HG03460 (cell line): ENCODE data around the gene MACROD2.
"Not testable (repeated sequence)": the region's sequence is repeated elsewhere in the genome, so short reads cannot be mapped to it uniquely, and the experiment has no call there.

Experiments used
- ATAC-seq: cut with Tn5 transposase; IDR thresholded peaks from one replicate; pipeline ENCODE4 v1.9.1; 2021; ENCODE audit not compliant: unreplicated experiment

Gene MACROD2

GRCh38 chr20:15528391-15529111, 1533.2 kb downstream of the MACROD2 start:
- no peak for ATAC-seq

- no peak for ATAC-seq
Measured at GRCh38 chr20:15535863-15536262, 1540.5 kb downstream of the MACROD2 start.

DNA sequence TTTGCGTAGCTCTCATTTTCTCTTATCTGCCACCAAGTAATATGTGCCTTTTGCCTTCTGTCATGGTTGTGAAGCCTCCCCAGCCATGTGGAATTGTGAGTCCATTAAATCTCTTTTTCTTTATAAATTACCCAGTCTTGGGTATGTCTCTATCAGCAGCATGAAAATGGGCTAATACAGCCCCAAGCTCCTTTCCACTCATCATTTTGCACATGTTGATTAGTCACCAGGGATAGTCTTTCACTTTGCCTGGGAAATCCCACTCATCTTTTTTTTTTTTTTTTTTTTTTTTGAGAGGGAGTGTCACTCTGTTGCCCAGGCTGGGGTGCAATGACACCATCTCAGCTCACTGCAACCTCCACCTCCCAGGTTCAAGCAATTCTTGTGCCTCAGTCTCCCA, 1541.9 kb downstream of the MACROD2 start:
- not testable (repeated sequence) for ATAC-seq

DNA sequence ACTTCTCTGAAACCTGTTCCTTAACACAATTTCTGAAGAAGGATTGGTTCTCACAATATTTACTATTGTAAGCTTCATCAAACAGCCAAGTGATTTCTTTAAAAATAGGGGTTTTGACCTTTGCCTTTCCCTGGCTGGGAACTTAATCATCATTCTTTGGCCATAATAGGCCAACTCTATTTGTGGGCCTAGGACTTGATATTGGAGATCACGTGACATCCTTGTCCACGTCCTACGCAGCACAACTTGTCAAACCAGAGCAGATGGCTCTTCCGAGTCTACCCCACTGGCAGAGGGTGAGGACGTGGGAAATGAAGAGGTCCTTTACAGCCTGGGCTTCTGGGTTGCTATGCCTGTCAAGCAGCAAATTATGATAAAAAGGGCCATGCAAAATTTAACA, 1547.3 kb downstream of the MACROD2 start:
- ATAC-seq = no peak

GRCh38 chr20:15544742-15545141, 1549.4 kb downstream of the MACROD2 start:
- no peak for ATAC-seq

DNA sequence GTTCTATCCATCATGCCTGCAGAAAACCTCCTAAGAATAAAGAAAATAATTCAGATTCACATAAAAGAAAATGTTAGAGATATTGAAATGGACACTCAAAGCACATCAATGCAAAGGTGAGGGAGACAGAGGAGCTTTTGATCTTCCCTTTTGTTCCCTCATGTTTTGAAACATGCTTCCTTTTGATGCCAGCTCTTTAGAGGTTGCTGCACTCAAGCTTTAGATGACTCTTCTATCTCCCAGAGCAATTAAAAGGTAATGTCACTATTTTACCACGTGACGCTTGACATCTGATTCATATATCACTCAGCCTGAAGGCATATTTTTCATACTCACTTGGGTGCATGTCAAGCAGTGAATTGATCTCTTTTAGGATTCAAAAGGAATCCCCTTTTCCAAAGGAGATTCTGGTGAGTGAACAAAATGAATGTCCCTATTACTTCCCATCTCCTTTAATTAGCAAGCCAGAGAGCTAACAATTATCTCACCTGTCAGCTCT, 1551.3 kb downstream of the MACROD2 start:
- no peak for ATAC-seq

DNA sequence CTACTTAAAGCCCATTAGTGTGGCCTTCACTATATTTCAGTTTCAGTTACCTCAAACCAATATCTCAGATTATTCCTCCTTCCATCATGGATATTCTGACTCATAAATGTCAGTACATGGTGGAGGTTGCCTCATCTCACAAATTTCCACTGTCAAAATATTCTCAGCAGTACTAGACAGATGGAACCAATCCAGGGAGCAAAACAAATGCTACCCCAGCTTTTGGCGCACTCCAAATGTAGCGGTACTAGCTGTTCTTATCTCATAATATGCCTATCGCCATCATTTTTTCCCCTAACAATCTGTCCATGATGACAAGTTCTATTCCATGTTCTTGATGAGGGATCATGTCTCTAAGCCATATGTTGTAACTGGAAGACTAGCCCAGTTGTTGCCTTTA, 1551.8 kb downstream of the MACROD2 start:
- ATAC-seq = no peak

DNA sequence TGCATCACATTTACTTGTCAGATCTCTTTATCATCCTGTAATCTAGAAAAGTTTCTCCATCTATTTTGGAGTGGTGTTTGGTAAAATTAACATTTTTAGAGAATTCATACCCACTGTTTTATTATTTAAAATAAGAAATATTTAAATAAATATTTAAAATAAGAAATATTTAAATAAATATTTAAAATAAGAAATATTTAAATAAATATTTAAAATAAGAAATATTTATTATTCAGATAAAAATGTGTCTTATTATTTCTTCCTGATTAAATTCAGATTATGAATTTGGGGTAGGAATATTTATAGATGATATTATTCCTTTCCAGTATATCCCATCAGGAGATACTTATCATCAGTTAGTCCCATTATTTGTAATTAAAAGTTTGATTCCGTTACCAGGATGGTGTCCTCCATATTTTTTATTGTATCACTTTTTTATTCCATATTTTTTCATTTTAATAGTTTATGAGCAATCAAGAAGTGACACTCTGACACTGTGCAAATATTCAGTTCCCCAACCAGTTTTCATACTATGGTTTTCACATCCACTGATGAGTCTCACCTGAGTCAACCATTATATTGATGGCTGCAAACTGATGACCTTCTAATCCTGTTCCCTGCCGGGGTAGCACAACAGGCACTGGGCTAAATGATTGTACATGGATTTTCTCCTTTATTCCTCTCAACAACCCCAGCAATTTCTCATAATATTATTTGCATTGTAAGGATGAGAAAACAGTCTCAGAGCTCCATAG, 1555.0 kb downstream of the MACROD2 start:
- no peak for ATAC-seq

DNA sequence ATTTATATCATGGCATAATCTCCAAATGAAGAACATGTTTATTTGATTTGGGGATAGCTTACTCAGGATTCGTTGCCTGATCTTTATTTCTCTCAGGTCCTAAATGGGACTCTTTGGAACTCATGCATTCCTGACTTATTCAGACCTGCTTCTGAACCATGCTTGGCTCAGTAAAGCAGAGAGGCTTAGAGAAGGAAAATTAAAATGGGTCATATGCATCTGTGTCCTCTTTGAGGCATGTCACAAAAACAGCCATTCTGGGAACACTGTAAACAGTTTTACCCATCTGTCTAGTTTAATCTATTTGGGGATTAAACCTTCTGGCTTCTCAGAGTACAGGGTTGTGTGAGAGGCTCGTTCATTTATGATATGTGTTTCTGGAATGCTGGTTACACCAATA, 1560.6 kb downstream of the MACROD2 start:
- ATAC-seq = no peak

GRCh38 chr20:15556869-15557268, 1561.6 kb downstream of the MACROD2 start:
- ATAC-seq = no peak

DNA sequence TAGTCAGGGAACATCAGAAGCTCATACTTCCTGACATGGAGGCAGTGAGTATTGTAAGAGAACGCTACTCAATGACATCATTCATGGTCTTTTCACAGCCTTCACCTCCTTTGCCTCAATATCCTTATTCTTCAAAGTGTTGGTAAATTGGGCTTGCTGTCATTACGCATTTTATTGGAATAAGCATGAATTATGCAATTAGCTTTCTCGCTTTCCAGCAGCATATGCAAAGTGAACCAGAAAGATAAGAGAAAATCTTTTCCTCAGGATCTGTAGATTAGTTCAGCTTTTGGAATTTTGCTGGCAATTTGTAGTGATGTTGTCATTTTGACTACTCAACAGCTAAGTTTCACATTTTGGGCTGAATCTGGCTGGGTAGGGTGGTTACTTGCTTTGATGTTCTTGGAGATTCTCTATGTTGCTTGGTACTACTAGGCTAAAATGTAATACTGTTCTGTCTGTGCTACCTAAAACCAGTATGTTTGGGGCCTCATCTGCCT, 1565.8 kb downstream of the MACROD2 start:
- ATAC-seq = no peak

- no peak for ATAC-seq
Measured at GRCh38 chr20:15561707-15562404, 1566.5 kb downstream of the MACROD2 start.

GRCh38 chr20:15563836-15564235, 1568.5 kb downstream of the MACROD2 start:
- ATAC-seq = no peak

DNA sequence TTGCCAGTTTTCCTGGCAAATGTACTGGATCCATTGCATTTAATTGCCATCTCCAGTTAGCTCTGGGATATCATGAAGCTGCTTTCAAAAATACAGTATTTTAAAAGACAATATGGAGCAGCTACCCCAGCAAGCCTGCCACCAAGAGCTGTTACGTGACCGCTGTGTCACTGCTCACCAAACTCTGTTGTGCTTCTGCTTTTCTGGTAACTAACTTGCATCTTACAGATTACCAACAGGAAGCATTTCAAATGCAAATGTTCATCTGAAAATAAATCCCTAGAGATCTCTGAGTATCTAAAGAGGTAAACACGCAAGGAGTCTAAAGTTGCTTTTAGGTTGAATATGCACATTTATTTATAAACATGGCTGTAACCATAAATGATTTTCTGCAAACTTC, 1569.7 kb downstream of the MACROD2 start:
- no peak for ATAC-seq

- no peak for ATAC-seq
Measured at GRCh38 chr20:15565786-15566185, 1570.5 kb downstream of the MACROD2 start.

- no peak for ATAC-seq
Measured at GRCh38 chr20:15567219-15567618, 1571.9 kb downstream of the MACROD2 start.

GRCh38 chr20:15570156-15570555, 1574.8 kb downstream of the MACROD2 start:
- no peak for ATAC-seq

DNA sequence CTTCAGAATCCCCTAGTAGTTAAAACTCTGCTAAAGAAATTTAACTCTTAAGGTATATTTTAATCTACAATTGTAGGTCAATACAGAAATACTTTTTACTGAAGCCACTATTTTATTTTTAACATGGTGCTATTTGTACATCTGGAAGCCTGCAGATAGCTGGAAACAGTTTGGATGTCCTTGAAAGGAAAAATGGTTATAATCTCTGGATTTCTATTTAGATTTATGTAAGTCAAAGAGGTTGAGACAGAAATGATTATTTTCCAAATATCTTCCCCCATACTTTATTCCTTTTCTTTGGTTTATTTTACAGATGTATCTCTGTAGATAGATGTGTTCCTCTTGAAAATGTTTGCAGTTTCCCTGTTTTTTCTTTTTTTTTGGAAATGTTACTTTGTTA, 1575.7 kb downstream of the MACROD2 start:
- no peak for ATAC-seq

DNA sequence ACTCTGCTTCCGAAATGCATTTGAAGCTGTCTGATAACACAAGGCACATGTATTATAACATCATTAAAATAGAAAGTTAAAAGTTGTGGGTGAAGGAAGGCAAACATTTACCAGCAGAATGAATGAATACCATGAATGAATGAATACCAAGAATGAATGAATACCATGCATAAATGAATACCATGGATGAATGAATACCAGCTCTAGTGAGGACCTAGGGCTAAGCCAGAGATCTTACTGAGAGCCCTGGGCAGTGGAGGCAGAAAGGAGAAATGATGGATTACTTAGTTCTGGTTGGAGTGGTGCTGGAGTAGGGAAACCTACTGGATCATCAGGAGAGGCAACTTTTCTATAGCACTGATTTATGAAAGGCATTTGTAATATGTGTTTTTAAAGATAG, 1579.9 kb downstream of the MACROD2 start:
- no peak for ATAC-seq

DNA sequence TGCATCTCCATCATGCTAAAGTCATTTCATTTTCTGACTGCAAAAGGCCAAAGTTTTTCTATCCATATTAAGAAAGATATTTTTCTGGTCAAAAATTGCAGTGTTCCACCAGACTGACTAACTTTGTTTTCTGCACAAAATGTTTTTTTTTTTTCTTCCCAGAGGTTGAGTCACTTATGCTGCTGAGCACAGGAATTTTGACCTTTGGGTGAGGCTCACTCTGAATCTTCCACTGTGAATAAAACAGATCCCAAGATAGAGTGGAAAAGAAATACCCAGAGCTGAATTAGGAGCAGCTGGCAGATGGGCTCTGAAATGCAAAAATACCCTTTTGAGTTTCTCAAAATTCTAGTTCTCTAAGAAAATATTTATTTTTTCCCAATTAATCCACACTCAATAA, 1581.1 kb downstream of the MACROD2 start:
- ATAC-seq = no peak

DNA sequence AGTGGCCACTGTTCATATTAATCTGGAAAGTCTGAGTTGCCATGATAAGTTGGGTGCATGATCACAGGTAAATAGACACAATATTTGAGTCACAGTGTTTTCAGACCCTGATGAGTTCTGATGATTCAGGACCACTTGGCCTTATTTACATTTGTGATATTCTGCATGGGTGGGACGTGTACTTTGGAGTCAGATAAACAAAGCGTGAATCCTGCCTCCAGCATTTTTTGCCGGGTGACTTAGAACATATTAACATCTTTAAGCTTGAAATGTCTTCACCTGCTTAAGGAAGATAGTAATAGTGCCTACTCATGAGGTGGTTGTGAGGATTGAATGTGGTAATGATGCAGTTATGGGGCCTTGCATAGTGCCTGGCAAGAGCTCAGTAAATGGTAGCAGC, 1582.8 kb downstream of the MACROD2 start:
- ATAC-seq = no peak

DNA sequence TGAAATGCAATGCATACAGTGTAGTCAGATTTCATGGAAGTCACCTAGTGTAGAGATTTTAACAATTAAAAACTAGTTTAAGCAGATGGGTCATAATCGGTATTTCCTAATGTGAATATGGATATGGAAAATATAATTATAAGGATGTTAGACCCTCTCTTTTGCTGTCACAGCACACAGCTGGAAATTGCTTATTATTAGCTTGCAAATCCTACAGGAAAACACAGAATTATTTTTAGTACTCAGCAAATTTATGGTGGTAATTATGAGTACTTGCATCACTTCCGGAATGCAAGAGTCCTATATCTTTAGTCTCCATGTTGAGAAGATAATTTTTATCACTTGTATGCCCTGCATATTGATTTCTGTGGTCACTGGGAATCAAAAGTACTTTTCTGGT, 1584.4 kb downstream of the MACROD2 start:
- ATAC-seq = no peak
